ENCODE results near the gene PHF10.
"Not testable (repeated sequence)": the region's sequence is repeated elsewhere in the genome, so short reads cannot be mapped to it uniquely, and the experiment has no call there.

PHF10 gene

DNA sequence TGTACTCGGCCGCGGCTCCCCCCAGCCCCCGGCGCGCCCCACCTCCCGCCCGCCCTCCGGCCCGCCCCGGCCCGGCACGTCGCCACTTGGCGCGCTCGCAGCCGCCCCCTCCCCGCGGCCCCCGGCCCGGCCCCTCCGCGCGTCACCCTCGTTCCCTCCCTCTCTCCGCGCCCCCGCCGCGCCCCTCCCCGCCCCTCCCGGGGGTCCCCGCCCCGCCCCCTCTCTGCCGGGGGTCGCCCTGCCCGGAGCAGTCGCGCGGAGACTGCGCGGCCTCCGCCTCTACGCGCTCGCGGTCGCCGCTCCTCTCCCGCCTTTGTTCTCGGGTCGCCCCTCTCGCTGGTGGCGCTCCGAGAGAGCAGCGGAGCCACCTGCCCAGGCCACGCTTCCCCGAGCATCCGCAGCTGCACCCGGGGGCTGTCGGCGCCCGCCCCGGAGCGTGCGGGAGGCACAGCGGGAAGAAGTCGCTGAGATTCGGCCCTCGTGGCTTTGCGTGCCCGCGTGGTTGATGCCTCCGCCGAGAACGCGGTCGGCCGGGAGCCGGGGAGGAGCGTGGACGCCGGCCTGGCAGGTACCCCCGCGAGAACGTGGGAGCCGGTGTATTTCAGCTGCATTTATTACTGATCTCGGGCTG is at the start of gene PHF10:
Gene PHF10, minus strand, starts transcription at position 7 of the 631 bp plus-strand sequence. CDS start 569 bp downstream, outside the sequence.
- DNase-seq (ENCODE audit: low read depth) = peak; percentile 55

DNA sequence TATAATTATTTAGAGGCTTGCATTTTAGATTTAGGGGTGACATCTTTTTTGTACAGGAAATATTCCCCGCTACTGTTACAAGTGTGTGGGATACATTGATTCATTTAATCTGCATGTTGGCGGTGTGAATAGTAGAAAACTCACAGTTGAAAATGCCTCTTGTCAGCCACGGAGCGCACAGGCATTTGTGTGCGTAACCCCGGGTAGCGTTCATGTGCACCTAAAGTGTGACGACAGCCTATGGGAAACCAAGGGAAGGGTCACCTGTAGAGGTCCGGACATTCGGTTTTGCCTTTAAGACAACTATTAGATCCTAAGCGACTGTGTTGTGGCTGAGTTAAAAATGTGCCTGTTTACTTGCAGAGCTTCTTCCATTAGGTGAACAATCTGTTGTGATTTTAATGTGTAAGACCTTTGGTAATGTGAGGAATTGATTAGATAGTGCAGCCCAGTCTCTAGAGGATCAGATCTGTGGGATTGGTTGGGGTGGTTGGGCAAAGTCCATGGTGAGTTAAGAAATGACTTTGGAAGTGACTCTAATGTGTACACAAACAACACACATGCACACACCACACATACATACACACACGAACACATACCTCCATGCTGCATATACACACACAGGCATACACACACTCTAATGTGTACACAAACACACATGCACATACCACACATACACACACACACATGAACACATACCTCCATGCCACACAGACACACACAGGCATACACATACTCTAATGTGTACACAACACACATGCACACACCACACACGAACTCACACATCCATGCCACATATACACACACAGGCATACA is 42.8 kb upstream of the PHF10 start:
- no peak for DNase-seq (ENCODE audit: low read depth)

DNA sequence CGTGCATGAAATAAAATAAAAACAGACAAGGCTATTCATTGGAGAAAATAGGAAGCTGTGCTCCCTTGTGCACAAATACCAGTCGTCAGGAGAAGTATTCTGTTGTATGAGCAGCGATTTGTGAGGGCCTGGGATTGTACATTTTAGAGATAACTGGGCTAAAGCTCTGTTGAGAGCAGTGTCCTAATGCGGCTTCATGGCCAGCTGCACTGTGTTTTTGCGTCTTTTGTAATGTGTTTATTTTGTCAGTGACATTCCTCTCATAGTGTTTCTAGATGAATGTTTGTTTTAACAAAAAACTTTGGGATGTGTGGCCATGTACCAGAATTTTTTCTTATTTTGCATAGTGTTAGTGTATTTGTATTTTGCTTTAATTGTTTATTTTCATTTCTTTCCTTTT is 41.9 kb upstream of the PHF10 start:
- DNase-seq (ENCODE audit: low read depth) = no peak

DNA sequence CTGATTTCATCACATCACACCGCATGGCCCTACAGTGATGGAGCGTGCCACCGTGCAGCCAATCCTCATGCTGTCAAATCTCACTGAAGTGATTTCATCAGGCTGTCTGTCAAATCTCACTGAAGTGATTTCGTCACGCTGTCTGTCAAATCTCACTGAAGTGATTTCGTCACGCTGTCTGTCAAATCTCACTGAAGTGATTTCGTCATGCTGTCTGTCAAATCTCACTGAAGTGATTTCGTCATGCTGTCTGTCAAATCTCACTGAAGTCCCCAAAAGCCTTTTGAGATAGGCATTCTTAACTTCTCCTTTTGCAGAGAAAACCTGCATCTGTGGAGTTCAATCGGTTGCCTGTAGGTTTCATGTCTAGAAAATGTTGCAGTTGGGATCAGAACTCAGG is 41.5 kb upstream of the PHF10 start:
- DNase-seq (ENCODE audit: low read depth) = not testable (repeated sequence)

DNA sequence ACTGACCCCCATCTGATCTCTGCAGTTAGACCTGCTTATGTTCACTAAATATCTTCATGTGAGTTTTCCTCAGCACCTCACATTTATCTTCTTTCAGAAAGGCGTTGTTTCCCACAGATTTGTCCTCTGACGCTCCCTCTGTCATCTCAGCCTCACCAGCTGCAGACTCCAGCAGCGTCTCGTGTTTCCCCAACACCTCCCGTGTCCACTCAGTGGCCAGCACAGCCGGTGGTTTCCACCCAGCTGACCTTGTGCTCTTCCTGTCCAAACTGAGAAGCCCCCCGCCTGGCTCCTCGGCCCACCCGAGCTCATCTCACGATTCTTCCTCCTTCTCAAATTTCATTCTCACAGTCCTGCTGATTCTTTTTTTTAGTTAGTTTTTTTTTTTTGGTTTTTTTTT is 39.6 kb upstream of the PHF10 start:
- no peak for DNase-seq (ENCODE audit: low read depth)

DNA sequence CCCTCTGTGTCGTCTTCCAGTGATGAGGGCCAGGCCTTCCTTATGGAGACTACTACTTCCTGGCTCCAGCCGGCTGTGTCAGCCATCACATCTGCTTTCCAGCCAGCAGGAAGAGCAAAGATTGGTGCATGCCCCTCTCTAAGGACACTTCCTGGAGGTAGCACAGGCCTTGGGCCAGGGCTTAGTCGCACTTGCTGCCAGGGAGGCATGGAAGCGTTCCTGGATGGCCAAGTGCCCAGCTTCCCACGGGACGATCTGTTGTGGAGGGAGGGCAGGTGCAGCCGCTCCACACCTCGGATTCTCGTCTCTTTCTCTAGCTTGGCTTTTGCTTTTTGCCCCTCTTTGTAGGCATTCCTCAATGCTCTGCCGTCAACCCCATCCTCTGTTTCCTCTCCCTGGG is 39.0 kb upstream of the PHF10 start:
- DNase-seq (ENCODE audit: low read depth) = no peak

DNA sequence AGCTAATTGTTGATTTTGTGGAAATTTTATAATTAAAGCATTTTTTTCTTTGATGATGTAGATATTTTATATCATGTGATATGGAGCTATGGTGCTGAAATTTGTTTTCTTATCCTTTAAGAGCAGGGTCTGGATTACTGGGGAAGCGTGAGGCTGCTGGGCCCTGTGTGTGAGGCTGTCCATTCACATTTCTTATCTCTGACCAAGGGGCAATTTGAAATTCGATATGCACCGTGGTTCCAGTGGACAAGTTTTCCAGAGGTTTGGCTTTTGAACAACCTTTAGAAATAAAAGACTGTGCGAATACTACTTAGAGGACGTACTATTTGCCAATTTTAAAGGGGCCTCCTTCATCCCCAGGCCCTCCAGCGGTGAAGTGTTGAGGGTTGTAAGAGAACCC is 30.9 kb upstream of the PHF10 start:
- no peak for DNase-seq (ENCODE audit: low read depth)

DNA sequence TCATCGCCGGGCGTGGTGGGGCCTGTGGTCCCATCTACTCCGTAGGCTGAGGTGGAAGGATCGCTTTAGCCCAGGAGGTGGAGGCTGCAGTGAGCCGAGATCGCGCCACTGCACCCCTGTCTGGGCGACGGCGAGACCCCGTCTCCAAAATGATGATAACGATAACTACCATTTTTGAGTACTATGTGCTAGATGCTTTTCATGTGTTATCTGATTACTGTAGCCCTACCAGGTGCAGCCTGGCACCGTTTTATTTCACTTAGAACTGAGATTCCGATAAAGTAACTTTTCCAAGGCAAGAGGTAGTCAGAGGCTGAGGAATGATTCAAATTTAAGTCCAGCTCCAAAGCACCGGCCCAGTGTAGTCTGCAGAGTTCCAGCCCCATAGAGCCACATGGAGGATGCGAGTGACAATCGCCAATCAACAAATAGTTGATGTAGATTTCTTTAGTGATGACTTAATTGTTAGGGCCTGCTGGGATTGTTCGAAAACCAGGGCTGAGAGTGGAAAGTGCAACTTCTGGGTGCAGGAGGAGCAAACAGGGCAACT is 27.8 kb upstream of the PHF10 start:
- peak; percentile 29 for DNase-seq (ENCODE audit: low read depth)

DNA sequence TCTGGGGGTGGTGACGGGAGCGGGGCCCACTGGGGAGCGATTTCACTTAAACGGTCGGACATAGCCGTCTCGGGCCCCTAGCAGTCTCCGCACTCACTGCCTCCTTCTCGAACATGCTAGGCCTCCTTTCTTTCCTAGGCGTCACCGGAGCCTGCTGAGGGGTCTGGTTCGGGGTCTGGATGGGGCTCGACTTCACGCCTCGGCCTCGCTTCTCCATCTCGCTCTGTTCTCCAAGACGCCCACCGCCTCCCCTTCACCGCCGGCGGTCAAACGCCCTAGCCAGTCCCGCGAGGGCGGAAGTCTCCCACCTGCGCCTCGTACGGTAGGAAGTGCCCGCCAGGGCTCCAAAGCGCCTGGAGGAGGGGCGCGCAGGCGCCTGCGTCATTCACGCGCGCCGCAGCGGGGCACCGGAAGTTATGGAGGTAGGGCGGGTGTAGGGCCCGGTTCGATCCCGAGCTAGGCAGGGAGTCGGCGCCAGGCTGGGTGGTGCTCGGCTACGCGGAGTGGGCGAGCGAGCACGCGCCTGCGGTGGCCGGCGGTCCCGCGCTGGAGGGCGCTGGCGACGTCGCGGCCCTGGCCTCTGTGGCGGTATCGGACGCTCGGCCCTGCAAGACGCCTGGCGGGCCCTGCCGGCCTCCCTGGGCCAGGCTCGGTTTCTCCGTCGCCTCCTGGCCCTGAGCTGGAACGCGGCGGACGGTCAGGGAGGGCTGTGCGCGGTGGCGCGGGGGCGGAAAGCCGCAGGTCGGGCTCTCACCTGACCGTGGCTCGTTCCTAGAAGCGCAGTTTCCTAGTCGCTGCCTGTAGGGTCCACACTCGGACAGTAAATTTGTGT is 27.2 kb upstream of the PHF10 start, which contains the start of the genes DYNLT2 and ERMARD:
Gene DYNLT2, minus strand, starts transcription at position 331 of the 832 bp plus-strand sequence. Its CDS starts 114 bp downstream, at position 217.
Gene ERMARD, plus strand, starts transcription at position 381 of the 832 bp plus-strand sequence. Its CDS starts 36 bp downstream, at position 417.
- DNase-seq (ENCODE audit: low read depth) = peak; percentile 96

DNA sequence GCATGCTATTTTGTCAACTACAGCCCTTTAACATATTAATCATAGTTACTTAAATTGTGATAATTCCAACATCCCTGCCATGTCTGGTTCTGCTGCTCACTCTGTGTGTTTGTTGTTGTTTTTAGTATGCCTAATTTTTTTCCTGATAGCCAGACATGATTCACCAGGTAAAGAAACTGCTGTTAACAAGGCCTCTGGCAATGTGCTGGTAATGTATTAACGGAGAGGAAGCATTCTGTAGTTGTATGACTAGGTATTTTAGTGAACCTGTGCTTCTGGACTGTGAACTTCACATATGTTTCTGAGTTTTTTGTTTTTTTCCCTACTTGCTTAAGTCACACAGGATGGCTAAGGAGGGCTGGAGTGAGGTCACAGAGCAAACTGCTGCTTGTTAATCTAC is 22.3 kb upstream of the PHF10 start:
- no peak for DNase-seq (ENCODE audit: low read depth)

DNA sequence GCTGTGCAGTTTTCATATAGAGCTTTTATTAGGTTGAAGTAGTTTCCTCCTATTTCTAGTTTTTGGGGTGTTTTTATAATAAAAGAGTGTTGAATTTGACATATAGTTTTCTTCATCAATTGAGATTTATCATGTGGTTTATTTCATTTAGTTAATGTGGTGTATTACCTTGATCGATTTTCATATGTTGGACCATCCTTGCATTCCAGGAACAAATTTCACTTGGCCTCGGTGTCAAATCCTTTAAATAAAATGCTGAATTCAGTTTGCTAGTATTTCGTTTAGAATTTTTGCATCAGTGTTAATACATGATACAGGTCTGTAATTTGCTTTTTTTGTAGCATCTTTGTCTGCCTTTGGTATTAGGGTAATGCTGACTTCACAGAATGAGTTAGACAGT is 21.1 kb upstream of the PHF10 start:
- no peak for DNase-seq (ENCODE audit: low read depth)

DNA sequence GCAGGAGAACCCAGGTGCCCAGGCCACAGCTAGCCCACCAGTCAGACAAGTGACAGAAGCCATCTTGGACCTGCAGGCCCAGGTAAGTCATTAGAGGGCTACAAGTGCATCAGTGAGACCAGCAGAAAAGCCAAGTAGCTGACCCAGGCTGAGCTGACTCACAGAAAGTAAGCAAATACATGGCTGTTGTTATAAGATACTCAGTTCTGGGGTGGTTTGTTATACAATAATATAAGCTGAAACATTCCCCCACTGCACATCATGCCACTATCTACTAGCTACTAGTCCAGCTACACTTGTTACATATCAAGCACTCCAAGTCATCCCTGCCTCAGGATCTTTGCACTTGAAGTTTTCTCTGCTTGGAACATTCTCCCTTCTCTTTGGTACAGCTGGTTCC is 17.0 kb upstream of the PHF10 start:
- DNase-seq (ENCODE audit: low read depth) = no peak

DNA sequence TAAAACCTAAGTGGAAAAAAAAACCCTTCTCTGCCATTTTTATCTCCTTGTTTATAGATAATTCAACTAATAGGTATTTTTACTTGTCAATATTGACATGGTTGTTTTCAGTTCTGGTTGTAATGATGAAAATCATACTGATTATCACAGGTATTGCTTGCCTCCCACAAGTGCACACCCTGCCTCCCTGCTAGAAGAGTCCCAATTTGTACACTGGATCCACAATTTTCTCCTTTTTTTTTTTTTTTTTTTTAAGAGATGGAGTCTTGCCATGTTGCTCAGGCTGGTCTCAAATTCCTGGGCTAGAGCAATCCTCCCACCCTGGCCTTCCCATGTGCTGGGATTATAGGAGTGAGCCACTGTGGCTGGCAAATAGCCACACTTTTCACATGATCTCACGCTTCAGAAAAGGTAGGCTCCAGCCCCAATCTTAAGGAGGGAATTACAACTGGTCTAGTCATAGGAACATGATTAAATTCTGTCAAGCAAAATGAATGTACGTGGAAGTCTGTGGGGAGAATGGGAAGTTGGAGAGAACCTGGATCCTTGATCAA is 14.8 kb upstream of the PHF10 start:
- DNase-seq (ENCODE audit: low read depth) = no peak

DNA sequence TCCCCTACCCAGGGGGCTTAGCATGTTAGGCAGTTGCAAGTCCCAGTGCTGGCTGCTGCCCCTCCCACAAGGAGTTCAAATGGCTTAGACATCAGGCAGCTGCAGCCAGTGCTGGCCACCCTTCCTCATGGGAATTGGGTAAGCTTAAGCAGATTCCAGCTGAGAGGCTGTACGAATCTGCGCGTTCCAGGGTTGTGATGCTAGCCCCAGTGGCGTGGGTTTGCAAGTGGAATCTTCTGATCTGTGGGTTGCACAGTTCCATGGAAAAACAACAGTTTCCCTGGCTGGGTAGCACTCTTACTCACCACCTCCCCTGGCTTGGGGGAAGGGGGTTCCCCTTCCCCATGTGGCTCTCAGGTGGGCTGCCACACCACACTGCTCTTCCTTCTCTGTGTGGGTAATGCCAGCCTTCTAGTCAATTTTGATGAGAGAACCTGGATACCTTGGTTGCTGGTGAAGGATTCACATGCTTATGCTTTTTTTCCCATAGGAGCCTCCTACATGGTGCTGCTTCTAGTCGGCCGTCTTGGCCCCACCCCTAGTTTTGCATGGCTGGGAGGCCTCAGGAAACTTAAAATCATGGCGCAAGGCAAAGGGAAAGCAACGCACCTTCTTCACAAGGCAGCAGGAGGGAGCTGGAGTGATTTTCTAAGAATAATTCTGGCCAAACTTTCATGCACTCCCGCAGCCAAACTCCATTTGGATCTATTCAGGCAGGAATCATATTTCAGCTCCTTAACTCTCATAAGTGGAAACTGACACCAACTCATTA is 14.1 kb upstream of the PHF10 start:
- DNase-seq (ENCODE audit: low read depth) = no peak

DNA sequence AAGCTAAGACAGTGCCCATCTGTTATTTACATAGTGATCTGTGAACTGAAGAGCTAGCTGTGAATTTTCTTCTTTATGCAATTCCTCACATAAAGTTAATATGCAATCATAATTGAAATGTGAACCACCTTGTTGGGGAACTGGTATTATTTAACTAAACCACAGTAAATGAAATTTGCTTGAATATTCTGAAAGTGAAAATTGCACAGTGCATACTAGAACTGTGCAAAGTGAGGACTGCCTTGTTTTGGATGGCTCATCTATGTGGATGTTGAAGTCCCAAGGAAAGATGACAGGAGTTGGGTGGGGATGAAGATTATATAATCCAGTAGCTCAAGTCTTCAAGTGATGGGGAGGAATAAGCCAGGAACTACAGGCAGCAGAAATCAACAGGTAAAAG is 5.7 kb upstream of the PHF10 start:
- no peak for DNase-seq (ENCODE audit: low read depth)

DNA sequence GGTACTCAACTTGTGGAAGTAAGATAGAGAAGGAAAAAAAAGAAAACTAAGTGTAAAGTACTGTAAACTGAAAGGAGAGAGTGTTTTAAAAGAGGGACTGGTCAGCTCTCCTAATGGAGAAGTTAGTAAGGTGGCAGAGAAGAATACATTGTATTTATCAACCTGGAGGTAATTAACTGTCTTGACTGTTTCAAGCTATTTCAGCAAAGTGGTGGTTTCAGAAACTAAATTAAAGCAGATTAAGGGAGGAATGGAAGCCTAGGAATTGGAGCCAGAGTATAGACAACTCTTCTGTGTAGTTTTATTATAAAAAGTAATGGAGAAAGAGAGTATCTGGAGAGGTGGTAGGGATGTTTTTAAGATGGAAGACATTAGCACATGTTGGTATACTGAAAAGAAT is 2.7 kb upstream of the PHF10 start:
- DNase-seq (ENCODE audit: low read depth) = no peak

DNA sequence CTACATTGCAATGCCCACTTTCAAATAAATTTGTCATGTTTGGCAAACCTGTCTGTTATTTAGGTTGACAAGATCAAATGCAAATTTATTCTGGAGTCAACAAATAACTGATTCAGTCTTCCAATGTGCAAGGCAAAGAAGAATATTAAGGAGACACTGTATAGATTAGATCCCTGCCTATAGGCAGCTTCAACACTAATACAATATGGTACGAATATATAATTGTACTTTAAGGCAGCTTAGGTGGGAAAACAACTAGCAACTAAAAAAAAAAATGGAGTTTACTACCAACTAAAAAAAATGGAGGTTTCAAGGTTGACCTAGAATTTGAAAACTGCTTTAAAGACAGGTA is 1.7 kb upstream of the PHF10 start:
- no peak for DNase-seq (ENCODE audit: low read depth)

DNA sequence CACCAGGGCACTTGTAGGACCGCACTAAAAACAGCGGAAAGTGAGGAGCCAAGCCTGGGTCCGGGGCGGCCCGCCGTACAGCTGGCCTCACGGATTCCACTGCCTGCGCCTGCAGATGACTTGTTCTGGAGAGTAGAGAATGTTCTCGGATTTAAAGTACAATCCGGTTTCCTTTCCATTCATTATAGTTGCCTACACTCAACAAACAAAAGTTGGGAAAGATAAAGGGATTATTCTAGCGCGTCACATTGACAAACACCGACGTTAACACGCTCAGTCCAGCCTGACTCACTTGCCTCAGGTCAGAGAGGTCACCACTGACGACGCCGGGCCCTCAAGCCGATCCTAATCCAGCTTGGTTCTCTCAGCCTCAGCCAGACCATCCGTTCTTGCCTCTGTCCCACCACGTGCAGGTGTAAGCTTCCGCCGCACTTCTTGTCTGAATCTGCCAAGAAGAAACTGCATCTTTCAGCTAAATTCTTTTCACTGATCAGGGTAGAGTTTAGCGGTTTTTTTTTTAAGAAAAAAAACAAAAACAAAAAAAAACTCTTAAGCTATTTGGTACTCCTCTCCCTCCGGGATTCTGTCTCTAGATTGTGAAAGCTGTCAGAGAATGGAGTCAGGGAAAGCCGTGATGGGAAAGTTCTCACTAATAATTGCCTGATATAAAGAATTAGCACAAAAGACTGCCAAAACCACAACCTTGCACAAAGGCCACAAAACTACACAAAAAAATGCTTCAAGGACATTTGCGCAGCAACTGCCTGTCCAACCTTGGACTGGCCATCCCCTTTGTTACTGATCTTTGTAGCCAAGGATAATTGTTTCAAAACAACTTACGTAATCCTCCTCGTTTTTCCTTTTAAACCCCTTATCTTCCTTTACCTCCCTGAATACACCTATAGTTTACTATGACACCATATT is 1.1 kb upstream of the PHF10 start:
- DNase-seq (ENCODE audit: low read depth) = peak; percentile 91

DNA sequence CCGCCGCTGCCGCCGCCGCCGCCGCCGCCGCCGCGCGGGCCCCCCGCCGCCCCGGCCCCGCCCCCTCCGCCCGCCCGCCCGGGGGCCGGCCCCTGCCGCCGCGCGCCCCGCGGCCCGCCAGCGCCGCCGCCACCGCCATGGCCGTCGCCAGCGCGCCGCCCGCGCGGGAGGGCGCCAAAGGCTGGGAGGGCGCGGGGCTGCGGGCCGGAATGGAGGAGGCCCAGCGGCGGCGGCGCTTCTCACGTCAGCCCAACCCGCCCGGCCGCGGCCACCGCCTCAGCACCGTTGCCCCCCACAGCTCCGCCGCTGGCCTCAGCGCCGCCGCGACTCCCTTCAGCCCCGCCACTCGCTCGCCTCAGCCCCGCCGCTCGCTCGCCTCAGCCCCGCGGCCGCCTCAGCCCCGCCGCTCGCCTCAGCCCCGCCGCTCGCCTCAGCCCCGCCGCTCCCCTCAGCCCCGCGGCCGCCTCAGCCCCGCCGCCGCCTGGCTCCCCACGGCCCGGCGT is 258 bp downstream of the PHF10 start:
- DNase-seq (ENCODE audit: low read depth) = peak; percentile 48

Measured in ELR (cell line).